GM12878 (cell line): ENCODE results near the gene FANCB. TPM values are rescaled to one million over a fixed set of nuclear protein-coding genes. Genes with fewer than 3 reads are reported as not detected.

Source experiments
- ATAC-seq: fragments of 200-7000 bp; cut with Tn5 transposase; 3 replicates; pipeline ENCODE4 v1.9.1; 2020; ENCODE audit warnings: mild to moderate bottlenecking, moderate library complexity
- BruUV-seq: library from RNA; stranded (reverse); fragments of 400-500 nt; replicated peaks from 2 replicates; lab custom pipeline; 2021; lab: Mats Ljungman, UMichigan
- CTCF ChIA-PET: fragments of 300-600 bp; sonication (Branson Sonifier 250); formaldehyde crosslinking; extraction: SDS; loops from one replicate; lab custom pipeline; 2021; ENCODE audit warnings: inconsistent platforms; lab: Yijun Ruan, JAX
- POLR2A ChIA-PET: fragments of 350-600 bp; formaldehyde crosslinking; extraction: SDS; loops from one replicate; lab custom pipeline; 2021; ENCODE audit warnings: inconsistent platforms; lab: Charles Lee
- RAD21 ChIA-PET: fragments of 300-600 bp; sonication (Branson Sonifier 250); formaldehyde crosslinking; loops from one replicate; lab custom pipeline; 2023; ENCODE audit warnings: antibody characterized with exemption; ENCODE audit not compliant: unreplicated experiment; lab: Charles Lee
- SMC1A ChIA-PET: fragments of 300-600 bp; sonication (Branson Sonifier 250); formaldehyde crosslinking; loops from one replicate; lab custom pipeline; 2023; ENCODE audit not compliant: unreplicated experiment, uncharacterized antibody; lab: Charles Lee
- DNase-seq: peaks from one replicate; pipeline ENCODE4 v3.0.0-alpha.2; 2011; ENCODE audit warnings: low read depth, low spot score
- FAIRE-seq: peaks from 3 replicates; lab custom pipeline; 2011; peaks lifted over from hg19 to GRCh38; lab: Jason Lieb, UNC
- H2AFZ ChIP-seq: 2 replicates; pipeline ENCODE4 v1.6.0; 2011; ENCODE audit warnings: low read depth, low read length, control low read depth; ENCODE audit not compliant: control insufficient read depth
- H3K27ac ChIP-seq: 2 replicates; pipeline ENCODE4 v1.5.1; 2011; ENCODE audit warnings: control low read depth; ENCODE audit not compliant: control insufficient read depth, insufficient read depth
- H3K27me3 ChIP-seq, 2 experiments: replicated peaks in 1 of 2; 2 replicates each; pipeline versions ENCODE4 v1.6.0 to v1.6.1; 2011; ENCODE audit warnings: low read length in 1 of 2; ENCODE audit not compliant: control insufficient read depth in 2 of 2, insufficient read depth in 2 of 2
- H3K36me3 ChIP-seq, 2 experiments: 2 replicates each; pipeline ENCODE4 v1.5.1; 2011; ENCODE audit warnings: low read length in 1 of 2; ENCODE audit not compliant: control insufficient read depth in 2 of 2, insufficient read depth in 2 of 2
- H3K4me1 ChIP-seq: 2 replicates; pipeline ENCODE4 v1.6.1; 2011; ENCODE audit warnings: mild to moderate bottlenecking, low read length, moderate library complexity, mixed read lengths; ENCODE audit not compliant: control insufficient read depth, insufficient read depth
- H3K4me2 ChIP-seq: 2 replicates; pipeline ENCODE4 v1.6.0; 2011; ENCODE audit warnings: control low read depth; ENCODE audit not compliant: control insufficient read depth, insufficient read depth
- H3K4me3 ChIP-seq: fragments of 200-600 bp; sonication (generic); 2 replicates; pipeline ENCODE4 v1.5.1; 2016
- H3K79me2 ChIP-seq: 2 replicates; pipeline ENCODE4 v1.6.0; 2011; ENCODE audit warnings: low read length; ENCODE audit not compliant: control insufficient read depth, insufficient read depth
- H3K9ac ChIP-seq: 2 replicates; pipeline ENCODE4 v1.8.0; 2011; ENCODE audit warnings: low read length, control low read depth, mixed read lengths; ENCODE audit not compliant: control insufficient read depth, insufficient read depth
- H3K9me3 ChIP-seq: replicated peaks from 3 replicates; pipeline ENCODE4 v1.5.1; 2011; ENCODE audit warnings: mild to moderate bottlenecking, low read length; ENCODE audit not compliant: control insufficient read depth, insufficient read depth
- H4K20me1 ChIP-seq: 2 replicates; pipeline ENCODE4 v1.6.0; 2011; ENCODE audit not compliant: control insufficient read depth, insufficient read depth
- ESRRA ChIP-seq: IDR thresholded peaks from 2 replicates; pipeline ENCODE4 v1.6.1; 2012; ENCODE audit warnings: mild to moderate bottlenecking, low read length, improper control_type of control experiment
- FOS ChIP-seq: IDR thresholded peaks from 3 replicates; pipeline ENCODE4 v1.6.1; 2011; ENCODE audit warnings: borderline replicate concordance; ENCODE audit not compliant: insufficient read length; ENCODE audit errors: extremely low read depth
- GABPA ChIP-seq: IDR thresholded peaks from 2 replicates; pipeline ENCODE4 v1.6.1; 2014; ENCODE audit warnings: antibody characterized with exemption, low read depth, mild to moderate bottlenecking, inconsistent platforms
- HDAC6 ChIP-seq: fragments of 200-600 bp; sonication (generic); IDR thresholded peaks from one replicate; pipeline ENCODE4 v1.8.0; 2017; ENCODE audit warnings: antibody characterized with exemption; ENCODE audit not compliant: unreplicated experiment
- NR2C1 ChIP-seq: fragments of 450-650 bp; IDR thresholded peaks from 2 replicates; pipeline ENCODE4 v1.6.1; 2017; ENCODE audit warnings: antibody characterized with exemption, mild to moderate bottlenecking, moderate library complexity
- PAX8 ChIP-seq: fragments of 450-650 bp; IDR thresholded peaks from 2 replicates; pipeline ENCODE4 v1.6.1; 2017; ENCODE audit warnings: mild to moderate bottlenecking, moderate library complexity
- SIN3A ChIP-seq: IDR thresholded peaks from 2 replicates; pipeline ENCODE4 v1.6.1; 2012; ENCODE audit warnings: low read depth, low read length, improper control_type of control experiment
- SMARCA5 ChIP-seq: fragments of 450-650 bp; IDR thresholded peaks from 2 replicates; pipeline ENCODE4 v1.6.1; 2017; ENCODE audit warnings: mild to moderate bottlenecking
- in situ Hi-C: fragments of 300-500 bp; cut with MboI; formaldehyde crosslinking; loops from 9 replicates; pipeline ENCODE4 v1.14.3; 2018; ENCODE audit warnings: mixed read lengths
- intact Hi-C: fragments of 100-400 bp; cut with micrococcal nuclease; formaldehyde crosslinking; loops from one replicate; pipeline ENCODE4 v1.14.2; 2022; ENCODE audit not compliant: unreplicated experiment
- polyA plus RNA-seq, 11 experiments: library from polyadenylated mRNA; depleted of rRNA in 4 of 11; unstranded in 6 of 11; stranded (reverse) in 5 of 11; fragments of >200 nt; fragmentation: Nextera tagmentation in 4 of 11; fragmentation: Illumina TruSeq in 1 of 11; extraction: Ambion mirVana in 4 of 11; extraction: Trizol in 1 of 11; gene quantifications; 1 replicate in 1 of 11; 2 replicates in 10 of 11; pipeline versions ENCODE4 v1.2.1 to v1.2.3, GENCODE V29; 2011 to 2016; ENCODE audit warnings: inconsistent platforms in 2 of 11, missing spikeins in 2 of 11, low read depth in 1 of 11
- total RNA-seq, 4 experiments: library from RNA; depleted of rRNA in 3 of 4; stranded (reverse); fragments of >200 nt in 3 of 4; fragmentation: Illumina TruSeq in 1 of 4; extraction: Trizol in 1 of 4; gene quantifications; 2 replicates each; pipeline versions ENCODE4 v1.2.1 to v1.2.3, GENCODE V29; 2013 to 2021
- TF ChIP-seq, protein P1 (sequence below): fragments of 450-650 bp; IDR thresholded peaks from 2 replicates; pipeline ENCODE4 v1.6.1; 2017; ENCODE audit warnings: antibody characterized with exemption, mild to moderate bottlenecking, moderate library complexity
- TF ChIP-seq, protein P2 (sequence below), 3 experiments: IDR thresholded peaks in 2 of 3; conservative IDR thresholded peaks in 1 of 3; 2 replicates each; pipeline ENCODE4 v1.5.1; 2011; ENCODE audit warnings: low read depth in 3 of 3, low read length in 3 of 3, mild to moderate bottlenecking in 3 of 3, control low read depth in 2 of 3, moderate library complexity in 2 of 3, inconsistent platforms in 1 of 3, mixed read lengths in 1 of 3; ENCODE audit not compliant: control insufficient read depth in 2 of 3, insufficient read depth in 1 of 3; ENCODE audit errors: extremely low read depth in 1 of 3

FANCB gene
- total and polyA plus RNA-seq, 10 of the 15 experiments (the other 5 are each of a cell fraction or from before 2014, with no cell fraction given) = 3.0 to 14.6 (median 8.4) TPM

DNA sequence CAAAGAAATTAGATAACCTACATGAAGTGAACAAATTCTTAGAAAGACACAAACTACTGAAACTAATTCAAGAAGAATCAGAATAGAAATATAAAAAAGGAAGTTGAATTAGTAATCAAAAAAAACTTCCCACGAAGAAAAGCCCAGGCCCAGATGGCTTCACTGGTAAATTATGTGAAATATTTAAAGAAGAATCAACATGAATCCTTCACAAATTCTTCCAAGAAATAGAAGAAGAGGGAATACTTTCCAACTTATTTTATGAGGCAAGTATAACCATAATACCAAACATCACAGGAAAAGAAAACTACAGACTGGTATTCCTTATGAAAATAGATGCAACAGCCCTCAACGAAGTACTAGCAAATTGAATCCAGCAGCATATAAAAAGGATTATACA is 31.0 kb upstream of the FANCB start (continued):
- TF ChIP-seq ESRRA (no peak), HDAC6 (no peak), SMARCA5 (no peak), PAX8 (no peak)
- TF ChIP-seq, protein P1, sequence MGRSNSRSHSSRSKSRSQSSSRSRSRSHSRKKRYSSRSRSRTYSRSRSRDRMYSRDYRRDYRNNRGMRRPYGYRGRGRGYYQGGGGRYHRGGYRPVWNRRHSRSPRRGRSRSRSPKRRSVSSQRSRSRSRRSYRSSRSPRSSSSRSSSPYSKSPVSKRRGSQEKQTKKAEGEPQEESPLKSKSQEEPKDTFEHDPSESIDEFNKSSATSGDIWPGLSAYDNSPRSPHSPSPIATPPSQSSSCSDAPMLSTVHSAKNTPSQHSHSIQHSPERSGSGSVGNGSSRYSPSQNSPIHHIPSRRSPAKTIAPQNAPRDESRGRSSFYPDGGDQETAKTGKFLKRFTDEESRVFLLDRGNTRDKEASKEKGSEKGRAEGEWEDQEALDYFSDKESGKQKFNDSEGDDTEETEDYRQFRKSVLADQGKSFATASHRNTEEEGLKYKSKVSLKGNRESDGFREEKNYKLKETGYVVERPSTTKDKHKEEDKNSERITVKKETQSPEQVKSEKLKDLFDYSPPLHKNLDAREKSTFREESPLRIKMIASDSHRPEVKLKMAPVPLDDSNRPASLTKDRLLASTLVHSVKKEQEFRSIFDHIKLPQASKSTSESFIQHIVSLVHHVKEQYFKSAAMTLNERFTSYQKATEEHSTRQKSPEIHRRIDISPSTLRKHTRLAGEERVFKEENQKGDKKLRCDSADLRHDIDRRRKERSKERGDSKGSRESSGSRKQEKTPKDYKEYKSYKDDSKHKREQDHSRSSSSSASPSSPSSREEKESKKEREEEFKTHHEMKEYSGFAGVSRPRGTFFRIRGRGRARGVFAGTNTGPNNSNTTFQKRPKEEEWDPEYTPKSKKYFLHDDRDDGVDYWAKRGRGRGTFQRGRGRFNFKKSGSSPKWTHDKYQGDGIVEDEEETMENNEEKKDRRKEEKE = no peak

DNA sequence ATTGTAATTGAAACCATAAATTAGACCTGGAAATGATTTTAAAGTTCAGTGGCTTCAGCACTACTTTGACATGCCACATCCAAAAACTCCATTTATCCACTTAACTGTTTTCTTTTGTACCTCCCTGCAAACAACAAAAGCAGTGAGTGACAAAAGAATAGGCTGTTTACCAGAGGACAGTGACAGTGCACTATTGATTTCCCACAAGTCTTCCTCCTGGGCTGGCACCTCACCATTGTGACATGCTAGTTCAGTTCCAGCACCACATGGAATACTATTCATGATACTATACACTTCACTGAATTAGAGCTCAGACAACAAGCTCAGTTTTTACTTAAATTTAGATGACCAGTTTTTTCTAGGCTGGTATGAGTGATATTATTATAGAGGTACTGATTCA is 29.7 kb upstream of the FANCB start:
- H3K27ac ChIP-seq = no peak overlapping the region
- no peaks in the 10 kb centered on the region for H4K20me1 ChIP-seq
- ATAC-seq = no peak
- ChIA-PET CTCF (interaction anchor here (0.6 kb wide), 1 partner anchor 129 kb away, joined by 3 read pairs; no protein-coding TSS in a partner anchor), RAD21 (no interaction called here), POLR2A (no interaction called here), SMC1A (no interaction called here)
- H3K9ac ChIP-seq = no peak overlapping the region
- intact Hi-C loops (no loop called here), in situ Hi-C loops (no loop called here)
- H3K27me3 ChIP-seq = no peaks in the 10 kb centered on the region
- no TSS peak for BruUV-seq
- no peaks in the 10 kb centered on the region for H3K79me2 ChIP-seq
- FAIRE-seq = no peak
- TF ChIP-seq, protein P1 = no peak
- TF ChIP-seq NR2C1 (no peak), SIN3A (no peak), FOS (no peak), GABPA (no peak)
- TF ChIP-seq, protein P2, sequence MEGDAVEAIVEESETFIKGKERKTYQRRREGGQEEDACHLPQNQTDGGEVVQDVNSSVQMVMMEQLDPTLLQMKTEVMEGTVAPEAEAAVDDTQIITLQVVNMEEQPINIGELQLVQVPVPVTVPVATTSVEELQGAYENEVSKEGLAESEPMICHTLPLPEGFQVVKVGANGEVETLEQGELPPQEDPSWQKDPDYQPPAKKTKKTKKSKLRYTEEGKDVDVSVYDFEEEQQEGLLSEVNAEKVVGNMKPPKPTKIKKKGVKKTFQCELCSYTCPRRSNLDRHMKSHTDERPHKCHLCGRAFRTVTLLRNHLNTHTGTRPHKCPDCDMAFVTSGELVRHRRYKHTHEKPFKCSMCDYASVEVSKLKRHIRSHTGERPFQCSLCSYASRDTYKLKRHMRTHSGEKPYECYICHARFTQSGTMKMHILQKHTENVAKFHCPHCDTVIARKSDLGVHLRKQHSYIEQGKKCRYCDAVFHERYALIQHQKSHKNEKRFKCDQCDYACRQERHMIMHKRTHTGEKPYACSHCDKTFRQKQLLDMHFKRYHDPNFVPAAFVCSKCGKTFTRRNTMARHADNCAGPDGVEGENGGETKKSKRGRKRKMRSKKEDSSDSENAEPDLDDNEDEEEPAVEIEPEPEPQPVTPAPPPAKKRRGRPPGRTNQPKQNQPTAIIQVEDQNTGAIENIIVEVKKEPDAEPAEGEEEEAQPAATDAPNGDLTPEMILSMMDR (IDR thresholded peaks at IDR 0.05 in 2 of 3, conservative IDR thresholded peaks at IDR 0.05 in 1 of 3; ENCODE audit: control insufficient read depth in 2 of 3, extremely low read depth in 1 of 3, insufficient read depth in 1 of 3, low read depth in 3 of 3, low read length in 3 of 3) = no peak
- H3K36me3 ChIP-seq = no peaks in the 10 kb centered on the region
- H2AFZ ChIP-seq = no peak overlapping the region
- H3K4me3 ChIP-seq = no peak overlapping the region
- H3K4me2 ChIP-seq = no peak overlapping the region
- no peaks in the 10 kb centered on the region; the same call in 2 of the 3 replicates for H3K9me3 ChIP-seq
- no peaks in the 10 kb centered on the region for H3K4me1 ChIP-seq
- DNase-seq = no peak
